HepG2 (cell line): ENCODE results near the gene TXNRD1. TPM values are rescaled to one million over a fixed set of nuclear protein-coding genes. Genes with fewer than 3 reads are reported as not detected.
"Not testable (repeated sequence)": the region's sequence is repeated elsewhere in the genome, so short reads cannot be mapped to it uniquely, and the experiment has no call there.

Experiments used
- ATAC-seq: fragments of 200-7000 bp; cut with Tn5 transposase; 3 replicates; pipeline ENCODE4 v1.9.1; 2020; ENCODE audit warnings: mild to moderate bottlenecking, moderate library complexity
- BruUV-seq: library from RNA; stranded (reverse); fragments of 400-500 nt; replicated peaks from 2 replicates; lab custom pipeline; 2021; lab: Mats Ljungman, UMichigan
- CTCF ChIA-PET: fragments of 300-600 bp; formaldehyde crosslinking; extraction: SDS; loops from one replicate; lab custom pipeline; 2021; ENCODE audit warnings: low total read pairs, inconsistent platforms, low intra/inter-chr PET ratio; lab: Yijun Ruan, JAX
- POLR2A ChIA-PET: fragments of 350-600 bp; sonication (Branson Sonifier 250); formaldehyde crosslinking; loops from one replicate; lab custom pipeline; 2020; ENCODE audit warnings: antibody characterized with exemption, inconsistent platforms; lab: Yijun Ruan, JAX
- DNase-seq: peaks from one replicate; pipeline ENCODE4 v3.0.0-alpha.2; 2015; ENCODE audit warnings: low spot score
- FAIRE-seq: peaks from 3 replicates; lab custom pipeline; 2011; peaks lifted over from hg19 to GRCh38; lab: Jason Lieb, UNC
- H2AFZ ChIP-seq: one replicate; pipeline ENCODE4 v1.6.1; 2011; ENCODE audit warnings: low read length, inconsistent platforms
- H3K27ac ChIP-seq: fragments of 300-600 bp; 3 replicates; pipeline ENCODE4 v1.8.0; 2011; ENCODE audit warnings: mixed run types, mild to moderate bottlenecking, mixed read lengths, low read length, inconsistent platforms; ENCODE audit not compliant: insufficient read depth; ENCODE audit errors: extremely low read length
- H3K27me3 ChIP-seq, 2 experiments: fragments of 200-600 bp in 1 of 2; 2 replicates in 1 of 2; 3 replicates in 1 of 2; pipeline versions ENCODE4 v1.6.0 to v1.8.0; 2011; ENCODE audit warnings: low read length in 2 of 2, mild to moderate bottlenecking in 2 of 2, moderate library complexity in 2 of 2, inconsistent platforms in 1 of 2; ENCODE audit not compliant: insufficient read depth in 2 of 2, control insufficient read depth in 1 of 2
- H3K36me3 ChIP-seq, 2 experiments: fragments of 200-600 bp in 1 of 2; replicated peaks in 1 of 2; 2 replicates in 1 of 2; 3 replicates in 1 of 2; pipeline versions ENCODE4 v1.5.1 to v1.8.0; 2011; ENCODE audit warnings: low read length in 2 of 2, inconsistent platforms in 1 of 2; ENCODE audit not compliant: insufficient read depth in 2 of 2, control insufficient read depth in 1 of 2
- H3K4me1 ChIP-seq: 2 replicates; pipeline ENCODE4 v1.5.1; 2012; ENCODE audit warnings: low read length, inconsistent platforms; ENCODE audit not compliant: insufficient read depth
- H3K4me2 ChIP-seq: 2 replicates; pipeline ENCODE4 v1.6.0; 2011; ENCODE audit warnings: low read depth, low read length, inconsistent platforms
- H3K4me3 ChIP-seq, 3 experiments: fragments of 200-600 bp in 1 of 3; sonication (generic), shearing (Covaris generic) in 1 of 3; replicated peaks in 1 of 3; 2 replicates each; pipeline ENCODE4 v1.5.1; 2011 to 2016; ENCODE audit warnings: low read length in 3 of 3, inconsistent platforms in 2 of 3, low read depth in 2 of 3, mild to moderate bottlenecking in 2 of 3, control low read depth in 1 of 3, mixed read lengths in 1 of 3; ENCODE audit not compliant: insufficient read depth in 1 of 3
- H3K79me2 ChIP-seq: one replicate; pipeline ENCODE4 v1.6.1; 2011; ENCODE audit warnings: low read length, inconsistent platforms; ENCODE audit not compliant: insufficient read depth
- H3K9ac ChIP-seq: 2 replicates; pipeline ENCODE4 v1.6.0; 2011; ENCODE audit warnings: mild to moderate bottlenecking, low read depth, low read length, inconsistent platforms; ENCODE audit not compliant: insufficient read depth
- H3K9me3 ChIP-seq: 2 replicates; pipeline ENCODE4 v1.5.1; 2012; ENCODE audit warnings: mild to moderate bottlenecking, low read length
- H4K20me1 ChIP-seq: 2 replicates; pipeline ENCODE4 v1.6.0; 2011; ENCODE audit warnings: inconsistent platforms, mild to moderate bottlenecking, low read length, moderate library complexity; ENCODE audit not compliant: insufficient read depth
- HDAC6 ChIP-seq: fragments of 200-600 bp; sonication (generic); IDR thresholded peaks from 2 replicates; pipeline ENCODE4 v1.7.0; 2017; ENCODE audit warnings: mild to moderate bottlenecking, antibody characterized with exemption, low read length, low read depth
- HHEX ChIP-seq: IDR thresholded peaks from 2 replicates; pipeline ENCODE4 v1.6.1; 2016; ENCODE audit warnings: control low read depth
- NFIB ChIP-seq: sonication (generic); formaldehyde crosslinking; IDR thresholded peaks from 2 replicates; pipeline ENCODE4 v1.9.0; 2021; ENCODE audit warnings: missing genetic modification reagents, mild to moderate bottlenecking, borderline replicate concordance
- PITX1 ChIP-seq: sonication (generic); formaldehyde crosslinking; IDR thresholded peaks from 2 replicates; pipeline ENCODE4 v1.5.1; 2020; ENCODE audit warnings: mild to moderate bottlenecking, missing genetic modification reagents
- RNF219 ChIP-seq: sonication (generic); formaldehyde crosslinking; IDR thresholded peaks from 2 replicates; pipeline ENCODE4 v1.5.0; 2020; ENCODE audit warnings: mild to moderate bottlenecking, missing genetic modification reagents
- TARDBP ChIP-seq: sonication (generic); formaldehyde crosslinking; IDR thresholded peaks from 2 replicates; pipeline ENCODE4 v1.8.0; 2022; ENCODE audit warnings: mild to moderate bottlenecking, missing genetic modification reagents
- ZBTB2 ChIP-seq: sonication (generic); formaldehyde crosslinking; IDR thresholded peaks from 2 replicates; pipeline ENCODE4 v1.8.0; 2022; ENCODE audit warnings: low read depth, missing genetic modification reagents
- ZBTB34 ChIP-seq: sonication (generic); formaldehyde crosslinking; IDR thresholded peaks from 2 replicates; pipeline ENCODE4 v1.8.0; 2022; ENCODE audit warnings: mild to moderate bottlenecking, missing genetic modification reagents
- ZNF770 ChIP-seq: sonication (generic); formaldehyde crosslinking; IDR thresholded peaks from 2 replicates; pipeline ENCODE4 v1.5.0; 2020; ENCODE audit warnings: mild to moderate bottlenecking, missing genetic modification reagents
- ZNF850 ChIP-seq: sonication (generic); formaldehyde crosslinking; conservative IDR thresholded peaks from 2 replicates; pipeline ENCODE4 v1.9.0; 2021; ENCODE audit warnings: mild to moderate bottlenecking, missing genetic modification reagents
- WGBS: methylation state at CpG from one replicate; pipeline ENCODE4 v1.1.6; 2017; ENCODE audit warnings: low lambda C conversion rate; 5-methylcytosine and 5-hydroxymethylcytosine counted together
- in situ Hi-C: cut with HindIII; loops from 2 replicates; pipeline ENCODE4 v1.10.0; 2017; ENCODE audit warnings: low pct_unique_long_range_greater_than_20kb; ENCODE audit not compliant: extremely low pct_ligation_motif_present
- intact Hi-C: fragments of 100-400 bp; cut with micrococcal nuclease; formaldehyde crosslinking; loops from one replicate; pipeline ENCODE4 v1.10.0; 2022; ENCODE audit not compliant: unreplicated experiment
- polyA plus RNA-seq, 8 experiments: library from polyadenylated mRNA; depleted of rRNA in 3 of 8; stranded (reverse) in 7 of 8; unstranded in 1 of 8; fragments of >200 nt; fragmentation: Illumina TruSeq in 4 of 8; extraction: Trizol in 4 of 8; gene quantifications; 2 replicates each; pipeline versions ENCODE4 v1.2.1 to v1.2.3, GENCODE V29; 2011 to 2016; ENCODE audit warnings: low read depth in 4 of 8, missing spikeins in 1 of 8, mixed read lengths in 1 of 8; ENCODE audit not compliant: insufficient read depth in 1 of 8
- total RNA-seq, 5 experiments: library from RNA; depleted of rRNA; stranded (reverse); fragments of >200 nt; fragmentation: Illumina TruSeq; extraction: Trizol; gene quantifications; 2 replicates each; pipeline ENCODE4 v1.2.3, GENCODE V29; 2016; ENCODE audit warnings: low read depth in 1 of 5

The TXNRD1 gene
- total and polyA plus RNA-seq, 2 of the 13 experiments (the other 11 are each of a cell fraction or from before 2014, with no cell fraction given): 54.0 to 190 TPM

GRCh38 chr12:104263580-104264358, 48.2 kb downstream of the TXNRD1 start:
- TF ChIP-seq HDAC6 (no peak), PITX1 (CRISPR knock-in tag) (no peak), ZNF850 (CRISPR knock-in tag) (no peak), ZBTB34 (no peak), HHEX (CRISPR knock-in tag) (no peak), ZBTB2 (CRISPR knock-in tag) (no peak), NFIB (no peak), RNF219 (CRISPR knock-in tag) (no peak), TARDBP (no peak), ZNF770 (CRISPR knock-in tag) (no peak)
- Histone ChIP-seq H3K9ac (no peak overlapping the region), H3K36me3 (no peaks in the 10 kb centered on the region), H3K9me3 (no peaks in the 10 kb centered on the region), H4K20me1 (no peaks in the 10 kb centered on the region), H3K4me3 (no peak overlapping the region), H3K27me3 (no peaks in the 10 kb centered on the region), H3K27ac (no peak overlapping the region), H3K4me1 (peaks cover 2% of the 10 kb centered on the region; the same call in 1 of the 2 replicates), H2AFZ (no peak overlapping the region), H3K79me2 (no peaks in the 10 kb centered on the region), H3K4me2 (no peak overlapping the region)
- BruUV-seq: no TSS peak
- in situ Hi-C loops: no loop called here
- WGBS: 15% methylated on average over 1 of the region's 1 CpG
- ATAC-seq: no peak
- POLR2A ChIA-PET: no interaction called here
- CTCF ChIA-PET: no interaction called here
- intact Hi-C loops: no loop called here
- no peak for DNase-seq
- no peak for FAIRE-seq

GRCh38 chr12:104265436-104265835, 49.9 kb downstream of the TXNRD1 start:
- in situ Hi-C loops, H3K9me3 ChIP-seq, ATAC-seq, H2AFZ ChIP-seq, H3K4me3 ChIP-seq, H3K4me1 ChIP-seq, BruUV-seq, H3K36me3 ChIP-seq, CTCF ChIA-PET, FAIRE-seq, H3K4me2 ChIP-seq, H3K9ac ChIP-seq, DNase-seq, H3K27me3 ChIP-seq, H4K20me1 ChIP-seq, H3K79me2 ChIP-seq, POLR2A ChIA-PET, intact Hi-C loops, H3K27ac ChIP-seq: not testable (repeated sequence)
- WGBS: 84% methylated on average over 2 of the region's 24 CpGs
